Stimulated activated naive CD8-positive, alpha-beta T cell treated with anti-CD3 and anti-CD28 coated beads, Interleukin-15, Interleukin-2, amounts not matched to agents 100 U/mL and 50 U/mL, for 24 hours (primary cell): Measurements from ENCODE around the gene NUP88.

Experiments
- ATAC-seq: fragments of 150-1000 bp; cut with Tn5 transposase; one replicate; pipeline ENCODE4 v1.10.0; 2021
- DNase-seq: peaks from one replicate; pipeline ENCODE4 v3.0.0; 2021

The NUP88 gene

DNA sequence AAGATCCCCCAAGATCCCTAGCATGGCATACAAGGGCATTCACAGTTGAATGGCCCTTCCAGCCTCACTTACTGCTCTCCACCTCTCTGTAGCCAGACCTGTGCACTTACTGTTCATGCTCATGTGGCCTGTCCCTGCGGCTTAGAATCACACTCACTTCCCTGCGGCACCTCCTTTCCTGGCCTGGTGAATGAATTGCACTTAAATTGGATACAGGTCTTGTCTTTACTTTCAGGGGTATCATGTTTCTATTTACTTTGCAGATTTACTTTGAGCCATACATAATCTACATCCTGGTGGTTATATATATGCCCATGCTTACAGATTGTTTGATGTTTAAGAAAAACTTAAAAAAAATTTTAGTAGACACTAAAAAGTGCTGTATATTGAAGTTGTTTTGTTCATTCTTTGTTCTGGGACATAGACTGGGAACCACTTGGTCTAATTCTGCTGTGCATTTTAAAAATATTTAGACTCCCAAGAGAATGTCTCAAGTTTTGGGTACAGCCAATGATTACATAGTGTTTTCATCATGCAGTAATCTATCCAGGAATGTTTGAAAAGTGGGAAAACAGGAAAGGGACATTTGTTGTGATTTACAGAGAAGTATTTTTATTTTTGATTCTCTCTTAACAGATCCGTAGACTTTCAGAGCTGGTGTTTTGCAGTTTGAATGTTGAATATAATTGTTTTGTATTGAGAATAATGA lies 63.9 kb downstream of the NUP88 start:
- ATAC-seq (no peak), DNase-seq (no peak)

DNA sequence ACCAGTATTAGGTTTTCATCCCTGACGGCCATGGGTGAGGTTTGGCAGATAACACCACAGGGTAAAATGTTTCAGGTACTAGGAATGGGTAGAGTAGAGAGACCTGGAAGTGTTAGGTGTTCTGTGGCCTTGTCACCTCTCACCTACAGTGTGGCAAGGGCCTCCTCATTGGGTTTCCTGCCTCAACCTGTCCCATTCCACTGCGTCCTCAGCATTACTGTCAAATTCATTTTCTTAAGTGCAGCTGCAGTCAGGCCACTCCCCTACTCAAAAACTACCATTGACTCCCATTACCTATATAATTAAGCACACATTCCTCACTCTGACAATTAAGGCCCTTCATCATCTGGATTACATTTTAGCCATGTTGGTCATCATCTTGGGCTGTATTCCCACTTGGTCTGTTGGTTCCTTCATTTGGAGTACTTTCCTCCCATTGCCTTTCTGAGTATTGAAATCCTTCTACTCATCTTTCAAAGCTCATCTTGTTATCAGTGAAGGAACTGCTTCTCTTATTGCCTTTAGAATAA lies 64.5 kb downstream of the NUP88 start:
- DNase-seq = no peak
- no peak for ATAC-seq

DNA sequence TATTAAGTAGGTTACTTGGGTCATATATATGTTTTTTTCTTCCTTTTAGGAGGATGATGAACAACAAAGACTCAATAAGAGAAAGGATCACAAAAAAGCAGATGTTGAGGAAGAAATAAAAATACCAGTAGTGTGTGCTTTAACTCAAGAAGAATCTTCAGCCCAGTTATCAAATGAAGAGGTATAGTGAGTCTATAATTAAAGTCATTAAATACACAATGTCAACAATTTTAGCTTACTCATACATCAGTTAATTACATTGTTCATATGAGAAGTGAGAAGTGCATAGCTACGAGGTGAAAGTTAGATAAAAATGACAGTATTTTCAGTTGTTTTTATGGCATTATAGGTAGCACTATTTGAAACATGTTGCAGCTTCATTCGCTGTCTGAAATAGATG lies 65.2 kb downstream of the NUP88 start:
- no peak for ATAC-seq
- no peak for DNase-seq

DNA sequence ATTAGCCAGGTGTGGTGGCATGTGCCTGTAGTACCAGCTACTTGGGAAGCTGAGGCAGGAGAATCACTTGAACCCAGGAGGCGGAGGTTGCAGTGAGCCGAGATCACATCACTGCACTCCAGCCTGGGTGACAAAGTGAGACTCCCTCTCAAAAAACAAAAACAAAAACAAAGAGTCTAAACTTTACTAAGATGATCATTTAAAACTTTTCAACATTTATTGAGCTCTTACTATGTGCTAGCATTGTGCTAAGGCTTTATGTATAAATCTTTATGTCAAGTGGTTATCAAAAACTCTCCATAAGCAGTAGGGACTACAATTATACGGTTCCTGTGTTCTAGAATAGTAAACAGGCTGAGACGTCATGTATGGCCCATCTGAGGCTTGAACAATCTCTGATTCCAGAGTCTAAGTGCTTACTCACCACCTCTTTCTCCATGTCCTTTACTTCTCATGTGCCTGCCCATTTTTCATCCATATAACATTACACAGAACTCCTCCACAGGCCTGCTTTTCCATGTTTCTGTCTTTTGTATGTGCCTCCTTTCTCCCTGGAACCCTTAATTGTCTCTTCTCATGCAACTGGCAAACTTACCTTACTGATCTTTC lies 66.7 kb downstream of the NUP88 start:
- ATAC-seq = no peak
- no peak for DNase-seq

DNA sequence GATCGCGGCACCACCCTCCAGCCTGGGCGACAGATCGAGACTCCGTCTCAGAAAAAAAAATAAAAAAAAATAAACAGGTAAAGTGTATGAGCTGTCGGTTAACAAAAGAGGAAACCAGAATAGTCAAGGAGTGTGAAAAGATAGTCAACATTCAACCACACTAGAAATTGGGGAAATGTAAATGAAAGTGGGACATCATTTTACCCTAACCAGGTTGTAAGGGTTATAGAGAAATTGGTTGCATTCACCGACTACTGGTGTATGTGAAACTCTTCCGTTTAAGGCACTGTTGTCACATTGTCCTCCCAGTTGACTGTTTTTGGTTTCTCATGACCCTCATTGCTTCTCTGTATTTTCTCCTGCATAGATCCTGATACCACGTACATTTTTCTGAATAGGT lies 74.5 kb downstream of the NUP88 start:
- no peak for DNase-seq
- no peak for ATAC-seq
